NCI-H82 treated with DMSO at 0.1 percent for 48 hours (cell line): ENCODE results near the gene DCLRE1C.
A peak's percentile ranks its signal among the peaks of the same experiment; 100 is the strongest.
"Not testable (repeated sequence)": the region's sequence is repeated elsewhere in the genome, so short reads cannot be mapped to it uniquely, and the experiment has no call there.

Experiments
- DNase-seq: peaks from one replicate; lab custom pipeline; 2025; ENCODE audit not compliant: unreplicated experiment; lab: John Stamatoyannopoulos, UW

DCLRE1C gene

GRCh38 chr10:14891151-14891550, 62.7 kb downstream of the DCLRE1C start:
- no peak for DNase-seq

GRCh38 chr10:14889318-14889717, 64.6 kb downstream of the DCLRE1C start:
- no peak for DNase-seq

DNA sequence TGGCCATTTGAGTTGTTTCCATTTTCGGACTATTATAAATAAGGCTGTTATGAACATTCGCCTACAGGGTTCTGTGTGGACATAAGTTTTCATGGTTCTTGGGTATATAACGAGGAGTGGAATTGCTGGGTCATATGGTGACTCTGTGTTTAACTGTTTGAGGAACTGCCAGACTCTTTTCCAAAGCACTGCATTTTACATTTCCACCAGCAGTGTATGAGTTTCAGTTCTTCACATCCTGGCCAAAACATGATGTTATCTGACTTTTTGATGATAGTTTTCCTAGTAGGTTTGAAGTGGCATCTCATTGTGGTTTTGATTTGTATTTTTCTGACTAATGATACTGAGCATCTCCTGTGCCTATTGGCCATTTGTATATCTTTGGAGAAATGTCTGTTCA, 69.8 kb downstream of the DCLRE1C start:
- DNase-seq: no peak

- no peak for DNase-seq
Observed at GRCh38 chr10:14880229-14880628, 73.7 kb downstream of the DCLRE1C start.

GRCh38 chr10:14879928-14880193, 74.0 kb downstream of the DCLRE1C start:
- DNase-seq: no peak

GRCh38 chr10:14879124-14879927, 74.6 kb downstream of the DCLRE1C start:
- DNase-seq: no peak

- DNase-seq: peak; percentile 72
Observed at GRCh38 chr10:14878266-14879123, 75.4 kb downstream of the DCLRE1C start, which contains the start of gene SUV39H2. SUV39H2 (plus strand) TSS chr10:14878866; CDS start chr10:14878889, 23 bp downstream.

- DNase-seq: no peak
Observed at GRCh38 chr10:14876764-14877163, 77.1 kb downstream of the DCLRE1C start.

DNA sequence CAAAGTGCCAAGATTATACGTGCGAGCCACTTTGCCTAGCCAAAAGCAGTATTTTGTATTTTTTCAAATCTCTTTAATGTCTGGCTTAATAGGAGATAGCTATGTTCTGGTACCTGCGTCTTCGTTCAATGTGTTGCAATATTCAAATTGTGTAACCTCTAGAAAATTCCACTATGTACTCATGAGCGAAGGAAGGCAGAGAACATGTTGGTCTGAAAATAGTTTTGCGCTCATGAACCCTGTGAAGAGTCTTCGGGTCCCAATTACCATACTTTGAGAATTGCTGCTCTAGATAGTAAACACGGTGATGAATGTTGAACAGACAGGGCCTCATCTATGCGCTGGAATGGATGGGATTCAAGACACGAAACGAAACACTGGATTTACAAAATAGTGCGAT, 78.0 kb downstream of the DCLRE1C start:
- no peak for DNase-seq

GRCh38 chr10:14873090-14873760, 80.7 kb downstream of the DCLRE1C start:
- DNase-seq: no peak

DNA sequence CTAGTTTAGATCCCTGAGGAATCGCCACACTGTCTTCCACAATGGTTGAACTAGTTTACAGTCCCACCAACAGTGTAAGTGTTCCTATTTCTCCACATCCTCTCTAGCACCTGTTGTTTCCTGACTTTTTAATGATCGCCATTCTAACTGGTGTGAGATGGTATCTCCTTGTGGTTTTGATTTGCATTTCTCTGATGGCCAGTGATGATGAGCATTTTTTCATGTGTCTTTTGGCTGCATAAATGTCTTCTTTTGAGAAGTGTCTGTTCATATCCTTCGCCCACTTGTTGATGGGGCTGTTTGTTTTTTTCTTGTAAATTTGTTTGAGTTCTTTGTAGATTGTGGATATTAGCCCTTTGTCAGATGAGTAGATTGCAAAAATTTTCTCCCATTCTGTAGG, 89.0 kb downstream of the DCLRE1C start:
- not testable (repeated sequence) for DNase-seq

DNA sequence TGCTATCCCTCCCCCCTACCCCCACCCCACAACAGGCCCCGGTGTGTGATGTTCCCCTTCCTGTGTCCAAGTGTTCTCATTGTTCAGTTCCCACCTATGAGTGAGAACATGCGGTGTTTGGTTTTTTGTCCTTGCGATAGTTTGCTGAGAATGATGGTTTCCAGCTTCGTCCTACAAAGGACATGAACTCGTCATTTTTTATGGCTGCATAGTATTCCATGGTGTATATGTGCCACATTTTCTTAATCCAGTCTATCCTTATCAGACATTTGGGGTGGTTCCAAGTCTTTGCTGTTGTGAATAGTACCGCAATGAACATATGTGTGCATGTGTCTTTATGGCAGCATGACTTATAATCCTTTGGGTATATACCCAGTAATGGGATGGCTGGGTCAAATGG, 89.4 kb downstream of the DCLRE1C start:
- DNase-seq: not testable (repeated sequence)

DNA sequence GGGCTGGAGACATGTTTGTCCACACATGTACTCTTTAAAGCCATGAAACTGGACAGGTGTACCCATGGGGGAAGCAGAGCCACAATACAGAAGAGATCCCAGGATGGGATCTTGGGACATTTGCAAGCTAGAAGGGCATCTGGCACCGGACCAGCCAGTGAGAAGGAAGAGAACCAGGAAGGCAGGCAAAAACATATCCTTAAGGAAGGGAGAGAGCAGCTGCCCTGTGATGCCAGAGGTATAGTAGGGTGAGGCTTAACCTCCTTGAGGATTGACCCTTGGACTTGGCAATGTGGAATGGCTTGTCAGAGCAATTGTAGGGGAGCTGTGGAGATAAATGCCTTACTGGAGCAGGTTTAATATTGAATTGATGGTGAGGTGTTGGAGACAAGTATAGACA, 93.1 kb downstream of the DCLRE1C start:
- DNase-seq: no peak

GRCh38 chr10:14859775-14860174, 94.1 kb downstream of the DCLRE1C start:
- DNase-seq: no peak

DNA sequence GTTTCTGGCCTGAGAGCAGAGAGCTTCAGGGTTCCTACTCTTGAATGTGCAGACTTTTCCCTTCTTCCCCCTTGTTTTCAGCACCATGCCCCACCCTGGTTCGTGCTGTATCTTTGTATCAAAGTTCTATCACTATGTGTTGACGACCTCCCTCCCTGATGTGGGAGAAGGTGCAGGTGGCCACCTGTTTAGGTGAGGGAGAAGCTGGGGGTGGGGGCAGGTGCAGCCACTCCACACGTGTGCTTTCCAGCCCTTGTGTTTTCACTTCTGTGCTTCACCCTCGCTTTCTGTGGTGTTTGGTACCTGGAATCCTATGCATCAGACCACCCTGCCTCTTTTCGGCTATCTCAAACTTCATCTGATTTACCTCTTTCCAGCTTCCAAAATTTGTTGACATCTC, 94.9 kb downstream of the DCLRE1C start:
- DNase-seq: no peak

DNA sequence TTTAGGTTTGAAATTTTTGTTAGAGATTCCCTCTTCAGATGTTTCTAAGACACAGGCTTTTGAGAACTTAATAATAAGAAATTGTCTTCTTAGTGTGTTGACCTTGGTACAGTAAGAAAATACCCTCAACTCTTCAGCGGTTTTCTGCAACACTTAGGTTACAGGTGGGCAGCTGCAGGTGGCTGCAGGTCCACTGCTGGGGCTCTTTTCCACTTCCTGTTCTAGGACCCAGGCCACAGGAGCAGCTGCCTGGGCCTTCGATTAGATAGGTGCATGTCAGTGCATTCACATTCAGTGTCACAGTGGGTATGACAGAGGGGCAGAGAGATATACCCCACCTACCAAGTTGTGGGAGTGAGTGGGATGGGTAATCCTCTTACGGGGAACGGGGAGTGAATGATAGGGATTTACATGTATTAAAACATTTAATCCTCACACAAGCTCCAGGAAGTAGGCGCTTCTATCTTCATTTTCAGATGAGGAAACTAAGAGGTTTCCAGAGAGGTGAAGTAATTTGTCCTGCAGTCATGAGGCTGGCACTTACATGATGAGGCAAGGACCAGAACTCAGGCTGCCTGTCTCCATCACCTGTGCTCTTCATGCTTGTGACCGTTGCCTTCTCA, 95.4 kb downstream of the DCLRE1C start:
- DNase-seq: peak; percentile 82

DNA sequence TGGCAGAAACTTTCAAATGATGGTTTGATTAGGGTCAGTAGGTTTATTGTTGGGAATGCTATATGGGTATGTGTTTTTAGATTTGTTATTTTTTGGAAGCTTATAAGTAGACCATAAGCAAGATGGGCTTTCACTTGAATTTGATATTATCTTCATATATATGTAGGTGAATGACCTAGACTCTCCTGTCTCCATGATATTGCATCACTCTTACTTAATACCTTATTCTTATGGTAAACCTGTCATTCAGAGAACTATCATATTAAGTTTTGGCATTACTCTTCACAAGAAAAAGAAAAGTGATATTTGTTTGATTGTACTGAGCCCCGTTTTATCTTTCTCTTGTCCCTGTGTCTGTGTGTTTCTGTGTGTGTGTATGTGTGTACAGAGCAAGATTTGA, 98.4 kb downstream of the DCLRE1C start:
- no peak for DNase-seq

DNA sequence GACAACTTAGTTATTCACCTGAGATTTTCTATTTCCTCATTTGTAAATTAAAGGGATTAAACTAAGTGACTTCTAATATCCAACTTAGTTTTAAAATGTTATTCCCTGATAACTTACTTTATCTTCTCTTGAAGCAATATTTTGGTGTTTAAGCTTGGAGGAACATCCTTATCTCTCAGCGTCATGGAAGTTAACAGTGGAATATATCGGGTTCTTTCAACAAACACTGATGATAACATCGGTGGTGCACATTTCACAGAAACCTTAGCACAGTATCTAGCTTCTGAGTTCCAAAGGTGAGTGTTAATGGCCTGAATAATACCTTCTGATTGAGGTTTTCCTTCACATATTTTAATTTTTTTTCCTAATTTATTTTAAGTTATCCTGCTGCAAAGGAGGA, 101.7 kb downstream of the DCLRE1C start:
- DNase-seq: no peak
